Skeletal muscle satellite cell (primary cell): ENCODE data around the gene RNF114.
"Not testable (repeated sequence)": the region's sequence is repeated elsewhere in the genome, so short reads cannot be mapped to it uniquely, and the experiment has no call there.

Experiments used
- H3K27me3 ChIP-seq: 2 replicates; pipeline ENCODE4 v1.7.0; 2013; ENCODE audit warnings: low read length; ENCODE audit not compliant: control insufficient read depth, insufficient read depth
- H3K36me3 ChIP-seq: 2 replicates; pipeline ENCODE4 v1.7.0; 2013; ENCODE audit warnings: mild to moderate bottlenecking, control low read depth, low read length; ENCODE audit not compliant: insufficient read depth
- H3K4me1 ChIP-seq: 2 replicates; pipeline ENCODE4 v1.7.0; 2013; ENCODE audit warnings: low read length; ENCODE audit not compliant: control insufficient read depth, insufficient read depth
- H3K4me2 ChIP-seq: 2 replicates; pipeline ENCODE4 v1.7.0; 2013; ENCODE audit warnings: mild to moderate bottlenecking, low read length
- H3K4me3 ChIP-seq: 2 replicates; pipeline ENCODE4 v1.7.0; 2013; ENCODE audit warnings: low read length
- H3K9ac ChIP-seq: 2 replicates; pipeline ENCODE4 v1.7.0; 2013; ENCODE audit warnings: mild to moderate bottlenecking, low read depth, low read length, moderate library complexity
- H3K9me3 ChIP-seq: replicated peaks from 2 replicates; pipeline ENCODE4 v1.7.0; 2013; ENCODE audit warnings: mild to moderate bottlenecking, control low read depth, low read length

Gene RNF114

GRCh38 chr20:49957089-49957938, 21.1 kb downstream of the RNF114 start:
- not testable (repeated sequence) for H3K9ac ChIP-seq, H3K4me1 ChIP-seq, H3K9me3 ChIP-seq, H3K4me2 ChIP-seq, H3K27me3 ChIP-seq, H3K4me3 ChIP-seq
- peaks cover 37% of the 10 kb centered on the region for H3K36me3 ChIP-seq

- H3K4me2 ChIP-seq = no peak overlapping the region
- no peaks in the 10 kb centered on the region for H3K27me3 ChIP-seq
- no peaks in the 10 kb centered on the region for H3K4me1 ChIP-seq
- no peaks in the 10 kb centered on the region for H3K9me3 ChIP-seq
- H3K4me3 ChIP-seq = no peak overlapping the region
- H3K36me3 ChIP-seq = peaks cover 8% of the 10 kb centered on the region
- no peak overlapping the region for H3K9ac ChIP-seq
These were observed 25.2 kb downstream of the RNF114 start for GRCh38 chr20:49961413-49961812.

- no peak overlapping the region for H3K4me2 ChIP-seq
- no peak overlapping the region for H3K9ac ChIP-seq
- no peaks in the 10 kb centered on the region for H3K9me3 ChIP-seq
- no peak overlapping the region for H3K4me3 ChIP-seq
- no peaks in the 10 kb centered on the region for H3K27me3 ChIP-seq
- peaks cover 8% of the 10 kb centered on the region for H3K4me1 ChIP-seq
- H3K36me3 ChIP-seq = no peaks in the 10 kb centered on the region
These were observed 29.0 kb downstream of the RNF114 start for GRCh38 chr20:49964964-49965780.

- Histone ChIP-seq H3K9me3 (no peaks in the 10 kb centered on the region), H3K4me1 (peaks cover 8% of the 10 kb centered on the region), H3K27me3 (no peaks in the 10 kb centered on the region), H3K4me3 (no peak overlapping the region), H3K36me3 (no peaks in the 10 kb centered on the region), H3K4me2 (no peak overlapping the region), H3K9ac (no peak overlapping the region)
These were observed 29.6 kb downstream of the RNF114 start for GRCh38 chr20:49965781-49966305.

- Histone ChIP-seq H3K36me3 (no peaks in the 10 kb centered on the region), H3K27me3 (no peaks in the 10 kb centered on the region), H3K4me1 (peaks cover 8% of the 10 kb centered on the region)
These were observed 30.7 kb downstream of the RNF114 start for GRCh38 chr20:49966861-49967260.

DNA sequence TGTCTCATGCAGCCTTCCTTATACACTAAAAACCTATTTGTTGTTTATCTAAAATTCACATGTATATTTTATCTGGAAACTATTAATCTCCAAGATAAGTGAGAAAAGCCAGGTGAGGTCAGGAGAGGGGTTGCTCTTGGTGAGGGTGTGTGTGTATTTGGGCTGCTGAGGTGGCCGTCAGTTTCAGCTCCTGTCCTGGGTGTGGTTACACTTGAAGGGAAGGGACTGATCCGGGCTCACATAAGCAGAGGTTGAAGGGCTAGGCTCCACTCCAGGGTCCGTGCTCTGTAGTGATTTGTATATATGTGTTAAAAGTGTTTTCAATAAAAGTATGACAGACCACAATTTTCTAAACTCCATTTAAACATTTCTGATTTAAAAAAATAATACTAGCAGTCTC, 33.0 kb downstream of the RNF114 start:
- Histone ChIP-seq H3K4me2 (no peak overlapping the region), H3K4me1 (peaks cover 8% of the 10 kb centered on the region), H3K9ac (no peak overlapping the region), H3K36me3 (no peaks in the 10 kb centered on the region), H3K4me3 (no peak overlapping the region), H3K27me3 (no peaks in the 10 kb centered on the region), H3K9me3 (no peaks in the 10 kb centered on the region)

More at GRCh38 chr20:49966861-49967260, 30.7 kb downstream of the RNF114 start:
- Histone ChIP-seq H3K4me2 (no peak overlapping the region), H3K9me3 (no peaks in the 10 kb centered on the region), H3K9ac (no peak overlapping the region), H3K4me3 (no peak overlapping the region)

GRCh38 chr20:49969946-49970345, 33.7 kb downstream of the RNF114 start:
- no peaks in the 10 kb centered on the region for H3K36me3 ChIP-seq
- H3K4me2 ChIP-seq = no peak overlapping the region
- H3K4me3 ChIP-seq = no peak overlapping the region
- H3K27me3 ChIP-seq = no peaks in the 10 kb centered on the region
- no peaks in the 10 kb centered on the region for H3K9me3 ChIP-seq
- peaks cover 8% of the 10 kb centered on the region for H3K4me1 ChIP-seq
- H3K9ac ChIP-seq = no peak overlapping the region

- no peak overlapping the region for H3K4me2 ChIP-seq
- H3K9ac ChIP-seq = no peak overlapping the region
- no peaks in the 10 kb centered on the region for H3K27me3 ChIP-seq
- H3K4me1 ChIP-seq = peaks cover 8% of the 10 kb centered on the region
- H3K36me3 ChIP-seq = no peaks in the 10 kb centered on the region
- no peak overlapping the region for H3K4me3 ChIP-seq
- no peaks in the 10 kb centered on the region for H3K9me3 ChIP-seq
These were observed 34.3 kb downstream of the RNF114 start for GRCh38 chr20:49970498-49970897.

DNA sequence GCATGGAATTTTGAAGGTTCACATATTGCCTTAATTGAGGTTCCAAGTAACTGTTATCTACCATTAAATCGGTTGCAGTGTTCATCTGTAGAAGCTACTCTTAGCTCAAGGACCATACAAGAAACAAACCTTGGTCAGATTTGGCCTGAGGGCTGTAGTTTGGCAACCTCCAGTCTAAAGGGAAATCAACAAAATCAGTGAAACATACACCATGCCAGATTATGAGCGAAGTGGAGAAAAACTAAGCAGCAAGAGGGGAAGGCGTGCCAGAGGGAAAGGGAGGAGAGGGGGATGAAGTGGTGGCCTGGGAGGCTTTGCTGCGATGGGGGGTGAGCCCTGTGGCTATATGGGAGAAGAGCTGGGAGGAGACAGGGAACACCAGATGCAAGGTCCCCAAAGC, 37.8 kb downstream of the RNF114 start:
- H3K4me1 ChIP-seq = peaks cover 10% of the 10 kb centered on the region

DNA sequence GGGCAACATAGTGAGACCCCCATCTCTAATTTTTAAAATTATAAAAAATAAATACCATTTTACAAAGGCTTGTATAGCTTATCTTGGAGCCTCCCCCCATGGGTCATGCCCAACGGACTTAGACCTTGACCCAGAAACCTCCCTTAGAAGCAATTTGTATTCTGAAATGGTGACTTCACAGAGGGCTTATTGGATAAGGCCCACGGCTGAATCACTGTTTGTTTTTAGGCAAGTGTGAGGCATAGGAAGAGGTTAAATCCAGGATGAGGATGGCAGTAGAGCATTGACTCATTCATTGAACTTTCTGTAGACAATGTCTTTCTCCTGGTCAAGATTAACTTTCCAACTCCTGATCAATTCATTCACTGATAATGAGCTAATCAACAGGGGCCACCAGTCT, 40.3 kb downstream of the RNF114 start:
- no peaks in the 10 kb centered on the region for H3K36me3 ChIP-seq
- H3K27me3 ChIP-seq = no peaks in the 10 kb centered on the region
- H3K9ac ChIP-seq = no peak overlapping the region
- H3K9me3 ChIP-seq = no peaks in the 10 kb centered on the region
- no peak overlapping the region for H3K4me3 ChIP-seq
- H3K4me2 ChIP-seq = no peak overlapping the region
- peaks cover 6% of the 10 kb centered on the region for H3K4me1 ChIP-seq

More for the DNA sequence above, 37.8 kb downstream of the RNF114 start:
- H3K4me2 ChIP-seq = no peak overlapping the region
- H3K9me3 ChIP-seq = no peaks in the 10 kb centered on the region
- H3K9ac ChIP-seq = no peak overlapping the region
- H3K36me3 ChIP-seq = no peaks in the 10 kb centered on the region
- H3K4me3 ChIP-seq = no peak overlapping the region
- H3K27me3 ChIP-seq = no peaks in the 10 kb centered on the region

DNA sequence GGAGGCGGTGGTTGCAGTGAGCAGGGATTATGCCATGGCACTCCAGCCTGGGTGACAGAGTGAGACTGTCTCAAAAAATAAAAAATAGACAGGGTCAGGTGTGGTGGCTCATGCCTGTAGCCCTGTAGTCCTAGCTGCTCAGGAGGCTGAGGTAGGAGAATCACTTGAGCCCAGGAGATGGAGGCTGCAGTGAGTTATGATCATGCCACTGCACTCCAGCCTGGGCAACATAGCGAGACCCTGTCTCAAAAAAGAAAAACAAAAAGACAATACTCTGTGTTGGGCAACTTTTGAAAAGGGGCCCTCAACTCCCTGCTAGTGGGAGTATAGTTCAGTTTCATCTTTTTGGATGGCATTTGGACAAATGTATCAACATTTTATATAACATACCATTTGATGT, 41.5 kb downstream of the RNF114 start:
- peaks cover 14% of the 10 kb centered on the region for H3K4me1 ChIP-seq
- not testable (repeated sequence) for H3K36me3 ChIP-seq, H3K9ac ChIP-seq, H3K4me2 ChIP-seq, H3K9me3 ChIP-seq, H3K4me3 ChIP-seq, H3K27me3 ChIP-seq
